SK-N-SH treated with all-trans-retinoic acid at 6 μM for 48 hours (cell line): ENCODE measurements around the gene TMEM245.

Source experiments
- CSDC2 ChIP-seq: fragments of 250-450 bp; sonication (Bioruptor Pico); IDR thresholded peaks from 2 replicates; pipeline ENCODE4 v1.5.0; 2020; ENCODE audit warnings: mild to moderate bottlenecking, moderate library complexity
- POU6F1 ChIP-seq: fragments of 250-450 bp; sonication (Bioruptor Pico); IDR thresholded peaks from 2 replicates; pipeline ENCODE4 v1.8.0; 2021; ENCODE audit warnings: low read depth, mild to moderate bottlenecking, moderate library complexity, borderline replicate concordance
- RARB ChIP-seq: fragments of 250-450 bp; sonication (Bioruptor Pico); IDR thresholded peaks from 2 replicates; pipeline ENCODE4 v1.8.0; 2021; ENCODE audit warnings: mild to moderate bottlenecking, moderate library complexity
- SNAI2 ChIP-seq: fragments of 250-450 bp; sonication (Bioruptor Pico); IDR thresholded peaks from 2 replicates; pipeline ENCODE4 v1.5.0; 2020; ENCODE audit warnings: mild to moderate bottlenecking, moderate library complexity
- TCF4 ChIP-seq: fragments of 250-450 bp; sonication (Bioruptor Pico); IDR thresholded peaks from 2 replicates; pipeline ENCODE4 v1.8.0; 2021; ENCODE audit warnings: mild to moderate bottlenecking, moderate library complexity, borderline replicate concordance
- ZFP3 ChIP-seq: fragments of 250-450 bp; sonication (Bioruptor Pico); IDR thresholded peaks from 2 replicates; pipeline ENCODE4 v1.5.0; 2020; ENCODE audit warnings: mild to moderate bottlenecking, moderate library complexity
- ZNF565 ChIP-seq: fragments of 450-650 bp; formaldehyde crosslinking; conservative IDR thresholded peaks from 2 replicates; pipeline ENCODE4 v1.5.0; 2020; ENCODE audit warnings: low read depth, mild to moderate bottlenecking, moderate library complexity
- ZNF8 ChIP-seq: fragments of 450-650 bp; formaldehyde crosslinking; IDR thresholded peaks from 2 replicates; pipeline ENCODE4 v1.5.0; 2020; ENCODE audit warnings: mild to moderate bottlenecking, moderate library complexity
- TF ChIP-seq, protein P1 (sequence below): fragments of 250-450 bp; sonication (Bioruptor Pico); IDR thresholded peaks from 2 replicates; pipeline ENCODE4 v1.5.1; 2020; ENCODE audit warnings: low read depth, mild to moderate bottlenecking, moderate library complexity

DNA sequence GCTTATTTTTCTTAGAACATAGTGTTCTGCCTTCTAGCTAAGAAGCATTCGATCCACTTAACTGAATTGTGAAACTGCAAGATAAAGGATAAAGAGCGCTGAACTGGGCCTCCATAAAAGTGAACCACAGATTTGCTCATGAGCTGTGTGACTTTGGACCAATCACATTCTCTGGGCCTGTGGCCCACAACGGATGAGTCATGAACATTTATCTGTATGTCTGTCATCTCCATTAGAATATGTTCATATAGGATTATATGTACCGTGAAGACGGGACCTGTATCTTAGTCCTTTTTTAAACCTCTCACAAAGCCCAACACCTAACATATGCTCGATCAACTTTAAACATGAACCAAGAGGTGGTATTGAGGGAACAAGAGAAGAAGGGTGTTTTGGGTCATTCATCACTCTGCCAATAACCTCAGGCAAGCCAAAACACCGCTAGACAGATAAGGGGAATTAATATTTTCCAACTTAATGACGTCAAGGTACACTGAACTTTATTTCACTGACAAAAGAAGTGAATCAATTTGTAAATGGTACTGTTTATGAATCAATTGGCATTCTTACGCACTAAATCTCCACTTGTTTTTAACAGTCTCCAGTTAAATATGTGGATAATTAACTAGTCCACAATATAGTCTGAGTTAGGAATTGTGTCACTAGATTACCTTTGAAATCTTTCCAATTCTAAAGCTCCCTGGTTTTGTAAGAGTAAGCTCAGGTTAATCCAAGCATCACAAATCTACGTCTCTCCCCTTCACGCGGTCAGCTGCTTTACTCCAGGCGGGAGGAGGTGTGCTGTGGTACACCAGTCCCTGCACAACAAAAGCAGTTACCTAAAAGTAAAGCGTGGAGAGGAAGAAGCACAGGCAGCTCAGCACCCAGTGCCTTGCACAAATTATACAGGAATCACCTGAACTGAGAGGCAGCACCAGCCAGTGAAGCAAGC lies 1.6 kb downstream of the TMEM245 start:
- TF ChIP-seq RARB: no peak
- TF ChIP-seq SNAI2: no peak
- no peak for TF ChIP-seq CSDC2 (CRISPR knock-in tag)
- no peak for TF ChIP-seq ZNF8 (CRISPR knock-in tag)
- no peak for TF ChIP-seq ZFP3 (CRISPR knock-in tag)
- TF ChIP-seq, protein P1, sequence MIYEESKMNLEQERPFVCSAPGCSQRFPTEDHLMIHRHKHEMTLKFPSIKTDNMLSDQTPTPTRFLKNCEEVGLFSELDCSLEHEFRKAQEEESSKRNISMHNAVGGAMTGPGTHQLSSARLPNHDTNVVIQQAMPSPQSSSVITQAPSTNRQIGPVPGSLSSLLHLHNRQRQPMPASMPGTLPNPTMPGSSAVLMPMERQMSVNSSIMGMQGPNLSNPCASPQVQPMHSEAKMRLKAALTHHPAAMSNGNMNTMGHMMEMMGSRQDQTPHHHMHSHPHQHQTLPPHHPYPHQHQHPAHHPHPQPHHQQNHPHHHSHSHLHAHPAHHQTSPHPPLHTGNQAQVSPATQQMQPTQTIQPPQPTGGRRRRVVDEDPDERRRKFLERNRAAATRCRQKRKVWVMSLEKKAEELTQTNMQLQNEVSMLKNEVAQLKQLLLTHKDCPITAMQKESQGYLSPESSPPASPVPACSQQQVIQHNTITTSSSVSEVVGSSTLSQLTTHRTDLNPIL: no peak
- TF ChIP-seq ZNF565 (CRISPR knock-in tag): no peak
- TF ChIP-seq TCF4: no peak
- TF ChIP-seq POU6F1 (CRISPR knock-in tag): no peak
